Prostate gland (tissue), 2 donors: ENCODE results near the gene SH3PXD2B.

Experiments used
- POLR2A ChIP-seq: fragments of 450-650 bp; IDR thresholded peaks from one replicate; pipeline ENCODE4 v1.6.1; 2016; ENCODE audit warnings: antibody characterized with exemption, mild to moderate bottlenecking
- POLR2AphosphoS5 ChIP-seq: sonication (generic); formaldehyde crosslinking; IDR thresholded peaks from one replicate; pipeline ENCODE4 v1.6.1; 2017; ENCODE audit warnings: antibody characterized with exemption
- TF ChIP-seq, protein P1 (sequence below), 4 experiments: fragments of 200-600 bp in 2 of 4; fragments of 450-650 bp in 2 of 4; sonication (generic) in 2 of 4; IDR thresholded peaks; 1 replicate in 3 of 4; 2 replicates in 1 of 4; pipeline ENCODE4 v1.5.1; 2016 to 2019; ENCODE audit warnings: antibody characterized with exemption in 4 of 4, mild to moderate bottlenecking in 2 of 4, moderate library complexity in 2 of 4

DNA sequence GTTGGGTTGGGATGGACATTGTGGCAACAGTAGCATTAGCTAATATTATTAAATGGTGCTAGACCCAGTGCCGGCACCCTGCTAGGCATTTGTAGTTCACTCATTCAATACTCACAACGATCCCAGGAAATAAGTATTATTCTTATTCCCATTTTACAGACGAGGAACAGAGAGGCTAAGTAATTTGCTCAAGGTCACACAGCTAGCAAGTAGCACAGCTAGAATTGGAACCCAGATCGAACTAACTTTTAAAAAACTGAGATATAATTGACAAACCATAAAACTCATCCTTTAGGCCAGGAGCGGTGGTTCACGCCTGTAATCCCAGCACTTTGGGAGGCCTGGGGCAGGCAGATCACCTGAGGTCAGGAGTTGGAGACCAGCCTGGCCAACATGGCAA is 79.5 kb downstream of the SH3PXD2B start:
- TF ChIP-seq, protein P1, sequence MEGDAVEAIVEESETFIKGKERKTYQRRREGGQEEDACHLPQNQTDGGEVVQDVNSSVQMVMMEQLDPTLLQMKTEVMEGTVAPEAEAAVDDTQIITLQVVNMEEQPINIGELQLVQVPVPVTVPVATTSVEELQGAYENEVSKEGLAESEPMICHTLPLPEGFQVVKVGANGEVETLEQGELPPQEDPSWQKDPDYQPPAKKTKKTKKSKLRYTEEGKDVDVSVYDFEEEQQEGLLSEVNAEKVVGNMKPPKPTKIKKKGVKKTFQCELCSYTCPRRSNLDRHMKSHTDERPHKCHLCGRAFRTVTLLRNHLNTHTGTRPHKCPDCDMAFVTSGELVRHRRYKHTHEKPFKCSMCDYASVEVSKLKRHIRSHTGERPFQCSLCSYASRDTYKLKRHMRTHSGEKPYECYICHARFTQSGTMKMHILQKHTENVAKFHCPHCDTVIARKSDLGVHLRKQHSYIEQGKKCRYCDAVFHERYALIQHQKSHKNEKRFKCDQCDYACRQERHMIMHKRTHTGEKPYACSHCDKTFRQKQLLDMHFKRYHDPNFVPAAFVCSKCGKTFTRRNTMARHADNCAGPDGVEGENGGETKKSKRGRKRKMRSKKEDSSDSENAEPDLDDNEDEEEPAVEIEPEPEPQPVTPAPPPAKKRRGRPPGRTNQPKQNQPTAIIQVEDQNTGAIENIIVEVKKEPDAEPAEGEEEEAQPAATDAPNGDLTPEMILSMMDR (IDR thresholded peaks at IDR 0.05), result no peak
- TF ChIP-seq POLR2A (no peak), POLR2AphosphoS5 (no peak)
